DMS114 treated with DMSO at 0.1 percent for 48 hours (cell line): ENCODE results near the gene GUCY1A2.
"Not testable (repeated sequence)": the region's sequence is repeated elsewhere in the genome, so short reads cannot be mapped to it uniquely, and the experiment has no call there.

Experiments used
- DNase-seq: peaks from one replicate; lab custom pipeline; 2025; ENCODE audit not compliant: unreplicated experiment; lab: John Stamatoyannopoulos, UW

The GUCY1A2 gene

DNA sequence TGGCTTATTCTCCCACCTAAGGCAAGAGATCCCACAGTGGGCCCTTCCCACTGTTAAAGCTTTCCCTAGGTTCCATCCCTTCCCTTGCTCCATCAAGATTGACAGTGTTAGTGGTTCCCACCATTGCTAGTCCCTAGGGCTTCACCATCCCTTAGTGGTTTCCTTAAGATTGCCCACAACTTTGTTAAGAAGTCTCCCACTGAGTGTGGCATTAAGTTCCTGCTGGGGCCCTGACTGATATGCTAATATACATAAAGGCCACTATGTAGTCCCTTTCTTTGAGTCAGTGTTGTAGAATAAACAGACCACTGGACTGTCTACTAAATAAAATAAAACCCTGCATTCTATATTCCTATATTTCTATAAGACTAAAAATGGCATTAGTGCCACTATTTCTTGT lies 176.1 kb downstream of the GUCY1A2 start:
- DNase-seq = no peak

DNA sequence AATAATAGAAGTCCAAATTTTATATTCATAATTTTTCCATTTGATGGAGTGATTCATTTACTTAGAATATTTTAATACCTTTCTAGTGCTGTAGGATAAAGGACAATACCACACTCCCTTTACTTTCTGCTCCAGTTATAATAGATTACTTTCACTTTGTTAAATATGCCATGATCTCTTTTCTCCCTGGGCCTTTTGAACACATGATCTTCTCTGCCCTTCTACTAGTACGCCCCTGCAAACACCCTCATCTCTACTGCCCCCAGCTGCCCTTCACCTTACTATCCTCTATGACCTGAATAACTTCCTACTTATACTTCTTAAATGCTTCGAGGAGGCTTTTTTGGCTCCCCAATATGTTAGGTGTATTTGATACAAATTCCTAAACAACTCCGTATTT lies 177.3 kb downstream of the GUCY1A2 start:
- DNase-seq = no peak

DNA sequence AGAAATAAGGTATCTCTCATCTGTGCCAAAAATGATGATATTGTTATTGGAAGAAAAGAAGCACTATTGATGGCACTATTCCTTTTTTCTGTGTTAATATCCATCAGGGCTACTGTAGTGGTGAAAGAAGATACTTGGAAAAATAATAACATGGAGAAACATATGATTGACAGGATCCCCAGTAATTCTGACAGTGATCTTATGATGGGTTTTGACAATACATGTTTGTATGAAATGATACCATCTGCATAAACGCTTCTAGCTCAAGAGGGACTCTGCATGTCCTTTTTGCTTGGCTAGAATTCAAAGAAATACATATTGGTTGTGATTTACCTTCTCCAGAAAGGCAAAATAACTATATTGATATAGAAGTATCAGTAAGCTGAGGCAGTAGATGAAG lies 178.1 kb downstream of the GUCY1A2 start:
- DNase-seq = no peak

DNA sequence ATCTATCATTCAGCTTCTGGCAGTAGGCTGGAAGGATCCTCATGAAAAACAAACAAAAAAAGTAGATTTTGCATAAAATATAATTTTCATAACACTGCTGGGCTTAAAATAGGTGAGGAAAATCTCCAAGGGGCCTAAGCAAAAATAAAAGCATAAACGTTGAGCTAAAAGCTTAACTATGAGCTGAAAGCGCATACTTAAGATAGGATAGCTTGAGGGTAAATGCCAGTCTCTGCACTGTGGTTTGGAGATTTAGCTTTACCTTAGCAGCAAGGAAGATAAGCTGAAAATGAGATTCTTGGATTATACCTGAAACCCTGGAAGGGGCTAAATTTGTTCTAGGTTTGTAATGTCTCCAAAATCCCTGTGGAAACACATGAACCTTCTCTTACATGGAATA lies 183.7 kb downstream of the GUCY1A2 start:
- no peak for DNase-seq

DNA sequence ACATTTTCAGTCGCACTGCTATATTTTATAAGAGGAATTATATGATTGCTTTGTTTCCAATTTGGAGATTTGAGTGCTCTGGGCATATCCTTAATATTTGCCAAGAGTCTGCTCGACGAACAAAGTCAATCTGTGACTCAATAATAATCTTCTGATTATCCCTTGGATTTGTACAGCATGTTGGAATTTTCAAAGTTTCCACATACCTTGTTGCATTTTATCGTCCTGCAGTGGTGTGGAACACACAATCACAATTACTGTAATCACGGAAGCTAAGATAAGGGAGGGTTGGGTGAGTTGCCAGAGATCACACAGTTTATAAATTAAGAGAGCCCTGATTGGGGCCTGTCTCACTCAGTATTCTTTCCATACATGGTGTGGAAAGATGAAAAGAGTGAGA lies 189.3 kb downstream of the GUCY1A2 start:
- DNase-seq = no peak

DNA sequence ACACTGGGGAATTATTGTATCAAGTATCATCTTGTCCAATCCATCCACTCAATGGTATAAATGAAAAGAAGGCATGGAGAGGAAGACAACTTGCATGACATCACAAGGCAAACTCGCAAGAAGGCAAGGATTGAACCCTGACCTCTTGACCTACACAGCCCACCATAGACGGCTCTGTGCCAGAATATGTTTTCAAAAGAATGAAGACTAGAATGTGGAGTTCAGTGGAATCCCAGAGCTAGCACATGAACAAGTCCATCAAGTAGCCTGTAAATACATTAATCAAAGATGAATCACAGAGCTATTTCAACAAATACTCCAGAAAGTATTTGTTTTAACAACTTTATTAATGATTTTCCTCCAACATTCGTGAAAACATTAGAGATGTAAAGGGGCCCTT lies 189.7 kb downstream of the GUCY1A2 start:
- no peak for DNase-seq

DNA sequence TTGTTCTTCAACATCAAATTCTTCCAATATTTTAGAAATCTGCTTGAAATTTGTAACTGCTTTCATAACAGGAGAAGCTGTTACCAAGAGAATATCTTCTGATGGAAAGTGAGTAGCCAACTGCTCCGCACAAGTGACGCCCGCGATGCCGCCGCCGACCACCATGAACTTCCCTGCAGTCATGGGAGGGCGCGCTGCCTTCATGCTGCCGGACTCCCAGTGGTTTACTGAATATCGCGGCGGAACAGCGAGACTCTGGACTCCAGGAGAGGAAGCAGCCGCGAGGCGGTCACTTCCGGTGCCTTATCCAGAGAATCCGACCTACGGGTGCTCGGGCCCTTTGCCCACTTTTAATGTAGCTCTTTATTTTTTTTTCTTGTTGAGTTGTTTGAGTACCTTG lies 190.6 kb downstream of the GUCY1A2 start:
- DNase-seq = no peak

DNA sequence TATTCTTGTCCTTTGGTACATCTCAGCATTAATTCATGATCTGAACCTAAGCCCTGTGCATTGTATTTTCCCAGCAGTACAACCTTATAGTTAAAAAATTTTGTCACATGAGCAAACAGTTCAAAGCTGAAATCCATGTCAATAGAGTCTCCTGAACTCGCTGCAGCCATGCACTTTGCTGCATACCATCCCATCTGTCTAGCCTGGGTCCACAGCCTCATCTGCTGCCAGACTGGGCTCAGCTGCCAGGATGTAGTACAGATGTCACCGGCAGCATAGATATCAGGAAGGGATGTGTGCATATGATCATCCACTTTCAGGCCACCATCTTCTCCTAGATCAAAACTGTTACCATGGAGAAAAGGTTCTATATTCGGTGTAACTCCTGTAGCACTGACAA lies 191.7 kb downstream of the GUCY1A2 start:
- not testable (repeated sequence) for DNase-seq

DNA sequence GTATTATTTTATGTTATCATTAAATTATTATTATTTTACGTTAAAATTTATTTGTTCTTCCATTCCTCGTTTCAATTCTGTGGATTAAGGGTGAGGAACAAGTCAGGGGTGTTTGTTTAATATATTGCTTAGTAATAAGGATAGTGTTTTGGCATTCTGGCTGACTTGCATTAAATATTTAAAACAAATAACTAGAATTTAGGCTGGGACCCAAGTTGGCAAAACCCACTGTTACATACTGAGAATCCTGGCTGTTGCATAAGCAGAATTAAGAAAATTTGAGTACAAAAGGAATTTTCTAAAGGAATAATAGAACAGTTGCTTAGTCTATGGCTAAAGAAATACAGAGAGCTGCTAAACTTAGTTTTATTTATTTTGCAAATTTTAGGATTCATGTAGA lies 196.4 kb downstream of the GUCY1A2 start:
- DNase-seq = no peak

DNA sequence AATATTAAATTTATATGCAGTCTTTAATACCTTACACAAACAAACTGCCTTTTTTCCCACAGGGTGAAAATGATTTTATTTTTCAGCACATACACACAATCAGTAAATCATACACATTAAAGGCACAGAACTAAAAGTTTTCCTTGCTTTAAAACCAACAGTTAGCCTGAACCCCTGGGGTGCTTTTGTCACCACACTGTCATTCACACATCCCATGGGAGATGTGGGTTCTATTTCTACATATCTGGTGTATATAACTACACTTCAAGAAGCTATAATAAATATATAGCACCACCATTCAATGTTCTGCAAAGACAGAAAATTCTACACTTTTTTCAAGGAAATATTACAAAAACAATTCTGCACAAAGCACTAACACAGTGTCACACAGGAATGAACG lies 197.0 kb downstream of the GUCY1A2 start:
- no peak for DNase-seq

DNA sequence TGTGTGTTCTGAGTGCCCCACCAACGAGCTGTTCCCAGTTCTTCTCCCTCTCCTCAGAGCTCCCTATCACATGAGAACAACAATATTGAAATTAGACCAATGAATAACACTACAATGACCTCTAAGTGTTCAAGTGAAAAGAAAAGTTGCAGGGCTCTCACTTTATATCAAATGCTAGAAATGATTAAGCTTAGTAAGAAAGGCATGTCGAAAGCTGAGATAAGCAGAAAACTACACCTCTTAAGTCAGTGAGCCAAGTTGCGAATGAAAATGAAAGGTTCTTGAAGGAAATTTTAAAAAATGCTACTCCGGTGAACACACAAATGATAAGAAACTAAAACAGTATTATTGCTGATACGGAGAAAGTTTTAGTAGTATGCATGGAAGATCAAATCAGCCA lies 199.8 kb downstream of the GUCY1A2 start:
- no peak for DNase-seq

DNA sequence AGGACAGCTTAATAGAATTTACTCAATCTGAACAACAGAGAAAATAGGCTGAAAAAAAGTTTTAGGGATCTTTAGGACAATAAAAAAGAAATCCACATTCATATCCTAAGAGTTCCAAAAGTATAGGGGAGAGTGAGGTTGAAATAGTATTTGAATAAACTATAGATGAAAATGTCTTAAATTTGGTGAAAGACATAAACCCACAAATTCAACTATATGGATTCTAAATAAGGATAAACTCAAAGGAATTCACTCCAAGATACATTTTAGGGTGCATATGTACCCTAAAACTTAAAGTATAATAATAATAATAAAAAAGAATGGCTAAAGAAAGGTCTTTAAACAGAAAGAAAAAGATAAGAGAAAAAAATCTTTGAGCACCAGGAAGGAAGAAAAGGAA lies 203.1 kb downstream of the GUCY1A2 start:
- no peak for DNase-seq

DNA sequence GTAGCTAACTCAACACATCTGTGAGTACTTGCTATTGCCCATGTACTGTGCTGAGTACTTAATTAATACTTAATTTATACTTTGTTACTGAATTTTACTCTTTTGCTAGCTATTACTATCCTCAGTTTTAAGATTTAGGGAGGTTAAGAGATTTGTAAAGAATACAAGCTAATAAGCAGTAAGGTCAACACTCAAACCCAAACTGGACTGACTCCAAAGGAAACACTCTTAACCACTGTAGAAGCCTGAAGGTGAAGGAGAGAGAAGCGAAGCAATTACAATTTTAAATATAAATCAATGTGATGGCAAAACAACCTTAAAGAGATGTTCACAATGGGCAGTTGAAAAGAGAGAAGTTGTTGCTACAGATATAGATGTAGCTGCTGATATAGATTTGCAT lies 204.5 kb downstream of the GUCY1A2 start:
- DNase-seq = no peak

DNA sequence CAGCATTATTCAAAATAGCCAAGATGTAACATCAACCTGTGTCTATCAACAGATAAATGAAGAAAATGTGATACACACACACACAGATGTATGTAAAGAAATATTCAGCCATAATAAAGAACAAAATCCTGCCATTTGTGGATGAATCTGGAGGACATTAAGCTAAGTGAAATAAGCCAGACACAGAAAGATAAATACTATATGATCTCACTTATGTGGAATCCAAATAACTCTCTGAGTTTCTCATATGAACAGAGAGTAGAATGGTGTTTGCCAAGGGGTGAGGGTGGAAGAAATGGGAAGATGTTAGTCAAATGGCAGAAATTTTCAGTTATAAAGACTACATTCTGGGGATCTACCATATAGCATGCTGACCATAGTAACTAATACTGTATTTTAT lies 224.2 kb downstream of the GUCY1A2 start:
- no peak for DNase-seq

DNA sequence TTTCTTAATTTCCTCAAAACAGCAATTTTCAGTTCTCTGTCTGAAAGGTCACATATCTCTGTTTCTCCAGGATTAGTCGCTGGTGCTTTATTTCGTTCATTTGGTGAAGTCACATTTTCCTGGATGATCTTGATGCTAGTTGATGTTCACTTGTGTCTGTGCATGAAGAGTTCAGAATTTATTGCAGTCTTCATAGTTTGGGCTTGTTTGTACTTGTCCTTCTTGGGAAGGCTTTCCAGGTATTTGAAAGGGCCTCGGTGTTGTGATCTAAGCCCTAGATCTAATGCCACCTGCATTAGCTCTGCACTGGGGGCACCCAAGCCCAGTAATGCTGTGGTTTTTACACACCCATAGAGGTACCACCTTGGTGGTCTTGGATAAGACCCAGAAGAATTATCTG lies 228.9 kb downstream of the GUCY1A2 start:
- no peak for DNase-seq

DNA sequence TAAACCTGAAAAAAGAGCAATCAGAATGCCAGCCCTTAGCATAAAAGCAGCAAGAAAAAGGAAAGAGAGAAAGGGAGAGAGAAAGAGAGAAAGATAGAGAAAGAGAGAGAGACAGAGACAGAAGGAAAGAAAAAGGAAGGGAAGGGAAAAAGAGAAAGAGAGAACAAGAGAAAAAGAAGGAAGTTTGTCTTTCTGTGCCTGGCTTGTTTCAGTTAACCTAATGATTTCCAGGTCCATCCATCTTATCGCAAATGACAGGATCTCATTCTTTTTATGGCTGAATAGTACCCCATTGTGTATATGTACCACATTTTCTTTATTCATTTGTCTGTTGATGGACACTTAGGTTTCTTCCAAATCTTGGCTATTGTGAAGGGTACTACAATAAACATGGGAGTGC lies 230.8 kb downstream of the GUCY1A2 start:
- no peak for DNase-seq

DNA sequence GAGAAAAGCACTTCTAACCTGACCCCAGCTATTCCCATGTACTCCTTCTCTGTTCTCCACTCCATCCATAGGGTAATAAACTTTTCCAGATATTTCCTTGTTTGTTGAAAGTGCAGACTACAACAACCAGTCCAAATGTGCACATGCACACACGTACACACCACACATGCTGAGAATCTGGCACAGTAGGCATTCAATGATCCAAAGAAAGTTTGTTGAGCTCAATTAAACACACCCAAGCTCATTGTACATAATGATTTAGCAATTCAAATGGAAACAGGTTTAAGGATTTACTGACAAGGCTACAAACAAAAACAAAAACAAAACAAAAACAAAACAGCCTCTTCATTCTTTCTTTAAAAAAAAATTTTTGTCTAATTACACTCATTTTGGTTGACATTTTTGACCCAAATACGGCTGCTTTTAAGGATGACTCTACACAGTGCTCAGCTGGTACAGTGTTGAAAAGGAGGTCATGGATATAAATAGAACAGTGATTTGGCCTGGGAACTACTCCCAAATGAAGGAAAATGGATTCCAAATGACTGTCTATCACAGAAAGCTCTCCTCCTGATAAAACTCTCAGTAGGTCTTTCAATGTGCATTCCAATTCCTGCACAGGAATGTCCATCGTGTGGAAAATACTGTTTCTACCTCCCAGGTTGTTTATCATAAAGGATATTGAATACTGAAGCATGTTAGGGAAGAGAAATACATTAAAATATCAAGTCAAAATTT lies 232.2 kb downstream of the GUCY1A2 start:
- DNase-seq = no peak

DNA sequence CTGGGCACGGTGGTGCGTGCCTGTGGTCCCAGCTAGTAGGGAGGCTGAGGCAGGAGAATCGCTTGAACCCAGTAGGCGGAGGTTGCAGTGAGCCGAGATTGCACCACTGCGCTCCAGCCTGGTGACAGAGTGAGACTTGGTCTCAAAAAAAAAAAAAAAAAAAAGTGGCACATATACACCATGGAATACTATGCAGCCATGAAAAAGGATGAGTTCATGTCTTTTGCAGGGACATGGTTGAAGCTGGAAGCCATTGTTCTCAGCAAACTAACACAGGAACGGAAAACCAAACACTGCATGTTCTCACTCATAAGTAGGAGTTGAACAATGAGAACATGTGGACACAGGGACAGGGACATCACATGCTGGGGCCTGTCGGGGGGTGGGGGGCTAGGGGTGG lies 241.0 kb downstream of the GUCY1A2 start:
- DNase-seq = not testable (repeated sequence)

DNA sequence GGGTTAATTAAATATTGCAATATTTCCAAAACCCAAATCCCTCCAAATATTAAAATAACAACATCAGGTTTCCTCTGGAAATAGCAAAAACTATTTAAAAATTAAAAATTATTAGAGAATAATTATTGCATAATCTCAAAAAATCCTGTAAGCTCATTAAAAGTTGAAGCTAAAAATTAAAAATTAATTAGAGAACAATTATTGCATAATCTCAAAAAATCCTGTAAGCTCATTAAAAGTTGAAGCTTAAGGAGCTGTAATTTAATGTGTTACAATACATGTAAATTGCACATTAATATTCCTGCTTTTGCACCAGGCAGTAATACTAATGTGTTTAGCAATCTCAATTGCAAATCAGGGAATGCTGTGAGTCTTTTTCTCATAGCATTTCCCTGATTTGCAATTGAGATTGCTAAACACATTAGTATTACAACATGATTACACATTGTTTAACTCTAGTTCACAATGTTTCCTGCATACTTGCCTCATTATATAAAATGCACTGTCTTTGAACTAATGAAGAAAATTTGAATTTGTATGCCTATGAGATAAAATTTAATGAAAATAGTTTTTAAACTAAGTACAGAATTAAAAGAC lies 247.7 kb downstream of the GUCY1A2 start:
- DNase-seq = no peak

DNA sequence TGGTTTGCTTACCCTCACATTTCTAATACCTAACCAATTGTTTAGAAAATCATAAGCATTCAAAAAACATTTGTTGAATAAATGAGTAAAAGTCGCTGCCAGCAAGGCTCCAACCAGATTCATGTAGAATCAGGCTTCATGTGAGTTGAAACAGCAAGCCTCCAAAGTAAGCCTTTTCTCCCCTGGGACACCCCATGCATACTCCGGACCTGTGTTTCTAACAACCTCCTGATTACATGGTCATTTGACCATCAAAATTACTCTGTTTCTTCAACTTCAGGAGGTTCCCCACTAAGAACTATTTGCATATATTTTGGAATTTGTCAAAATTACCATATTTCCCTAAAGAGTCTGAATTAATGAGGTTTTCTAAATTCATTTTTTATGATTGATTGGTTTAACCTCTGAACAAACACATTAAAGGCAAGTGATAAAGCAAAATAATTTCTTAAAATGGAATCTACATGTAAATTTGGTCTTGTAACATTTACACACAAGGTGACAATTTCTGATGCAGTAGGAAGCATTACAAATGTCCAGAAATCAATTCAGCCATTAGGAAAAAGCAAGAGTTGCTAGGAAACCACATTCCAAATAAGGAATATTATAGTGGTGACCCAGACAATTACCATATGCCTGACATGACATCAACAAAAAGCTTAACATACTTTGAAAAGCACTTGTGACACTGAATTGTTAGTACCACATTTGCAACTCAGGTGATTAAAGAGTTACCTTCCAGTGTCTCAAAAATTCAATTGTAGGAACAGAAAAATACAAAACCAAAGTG lies 252.6 kb downstream of the GUCY1A2 start:
- no peak for DNase-seq

DNA sequence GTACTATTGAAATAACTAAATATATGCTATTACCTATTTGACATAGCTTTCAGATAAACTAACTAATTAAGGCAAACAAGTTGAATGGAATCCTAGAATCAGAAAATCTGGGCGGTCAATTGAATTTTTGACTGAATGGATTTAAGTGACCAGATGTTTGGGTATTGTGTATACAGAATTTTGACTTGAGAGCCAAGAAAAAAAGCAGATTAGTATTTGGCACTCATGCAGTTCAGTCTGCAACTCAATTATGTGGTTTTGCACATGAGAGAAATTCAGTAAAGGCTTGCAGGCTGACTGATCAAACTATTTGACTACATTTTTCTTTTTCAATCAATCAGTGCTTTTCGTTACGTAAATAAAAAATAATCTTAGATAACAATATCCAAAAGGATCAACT lies 254.8 kb downstream of the GUCY1A2 start:
- no peak for DNase-seq

DNA sequence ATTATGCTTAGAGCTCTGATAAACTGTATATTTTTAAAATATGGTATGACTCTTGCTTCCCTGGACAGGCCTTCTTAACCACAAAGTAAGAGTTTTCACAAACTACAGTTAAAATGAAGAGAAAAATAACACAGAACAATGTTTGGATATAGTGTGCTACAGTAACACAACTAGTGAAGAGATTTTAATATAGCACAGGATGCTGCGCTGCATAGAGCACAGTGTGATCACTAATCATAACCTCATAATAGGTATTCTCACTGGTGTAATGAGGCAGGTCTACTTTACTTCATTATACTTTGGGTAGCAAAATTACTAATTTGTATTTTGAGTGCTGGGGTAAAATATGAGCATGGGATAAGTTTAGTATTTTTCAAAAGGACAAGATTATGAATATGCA lies 256.5 kb downstream of the GUCY1A2 start:
- no peak for DNase-seq
